ENCODE data around the gene NCBP3.

Gene NCBP3

GRCh38 chr17:3798273-3799180 lies 47.5 kb downstream of the NCBP3 start:
- TF ChIP-seq CTCF (IDR thresholded peaks at IDR 0.05): no peak

- no peak for TF ChIP-seq CTCF (IDR thresholded peaks at IDR 0.05)
These were observed 49.2 kb downstream of the NCBP3 start for GRCh38 chr17:3796822-3797170.

DNA sequence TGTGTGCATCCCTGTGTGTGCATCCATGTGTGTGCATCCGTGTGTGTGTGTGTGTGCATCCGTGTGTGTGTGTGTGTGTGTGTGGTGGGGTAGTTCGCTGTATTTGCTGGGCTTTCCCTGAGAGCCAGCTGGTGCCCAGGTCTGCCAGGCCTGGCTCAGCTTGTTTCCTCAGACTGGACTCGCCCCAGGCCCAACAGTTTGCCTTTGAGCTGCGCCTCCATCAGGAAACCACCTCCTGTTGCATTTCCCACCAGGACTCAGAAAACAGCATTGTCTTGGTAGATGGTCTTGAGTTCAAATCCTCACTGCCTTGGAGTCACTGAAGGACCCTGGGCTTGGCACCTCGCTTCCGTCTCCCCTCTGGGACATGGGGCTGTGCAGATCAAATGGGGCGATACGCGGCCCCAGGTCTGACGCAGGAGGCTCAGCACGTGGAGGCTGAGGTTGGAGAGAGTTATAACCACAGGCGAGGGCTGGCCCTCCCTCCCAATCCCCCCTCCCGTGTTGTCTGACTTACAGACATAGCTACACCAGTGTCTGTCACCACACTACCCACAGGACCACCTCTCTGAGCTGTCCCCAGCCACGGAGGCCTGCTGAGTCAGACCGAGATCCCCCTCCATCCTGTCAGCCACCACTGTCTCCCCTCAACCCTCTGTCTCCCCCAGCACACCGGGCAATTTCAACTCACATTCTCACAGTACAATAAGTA lies 49.8 kb downstream of the NCBP3 start:
- TF ChIP-seq CTCF (IDR thresholded peaks at IDR 0.05): no peak

- no peak for TF ChIP-seq CTCF (IDR thresholded peaks at IDR 0.05)
These were observed 50.5 kb downstream of the NCBP3 start for GRCh38 chr17:3795390-3796102.

DNA sequence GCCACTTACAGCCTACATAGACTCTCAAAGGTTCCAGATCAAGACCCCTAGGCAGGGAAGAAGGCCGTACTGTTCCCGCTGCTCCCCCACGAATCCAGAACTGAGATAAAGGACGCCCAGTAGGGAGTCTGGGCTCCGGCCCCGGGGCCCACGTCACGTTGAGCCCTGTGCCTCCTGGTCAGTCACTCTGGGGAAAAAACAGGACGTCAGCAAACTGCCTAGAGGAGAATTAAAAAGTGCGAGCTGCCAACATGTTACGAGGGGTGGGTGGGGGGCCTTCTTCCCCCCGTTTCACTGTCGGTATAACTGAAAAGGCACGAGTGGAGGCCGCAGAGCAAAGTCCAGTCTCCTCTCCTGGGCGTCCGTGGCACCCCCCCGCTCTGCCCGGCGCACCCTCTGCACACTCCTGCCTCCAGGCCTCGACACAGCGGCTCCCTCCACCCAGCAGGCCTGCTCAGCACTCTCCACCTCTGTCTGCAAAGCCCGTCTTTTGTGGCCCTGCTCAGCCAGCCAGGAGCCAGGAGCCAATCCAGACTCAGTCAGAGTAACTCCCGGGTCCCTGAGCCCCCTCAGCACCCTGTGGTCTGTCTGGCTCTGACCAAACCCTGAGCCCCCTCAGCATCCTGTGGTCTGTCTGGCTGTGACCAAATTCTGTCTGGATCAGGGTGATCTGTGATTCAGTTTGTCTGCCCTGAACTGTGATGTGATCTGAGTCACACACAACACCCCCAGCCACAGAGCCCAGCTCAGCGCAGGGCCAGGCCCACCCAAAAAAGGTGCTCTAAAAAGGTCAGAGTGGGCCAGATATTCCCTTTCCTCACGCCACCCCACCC lies 51.3 kb downstream of the NCBP3 start:
- TF ChIP-seq CTCF (IDR thresholded peaks at IDR 0.05): no peak

- no peak for TF ChIP-seq CTCF (IDR thresholded peaks at IDR 0.05)
These were observed 53.6 kb downstream of the NCBP3 start for GRCh38 chr17:3792481-3792880.

DNA sequence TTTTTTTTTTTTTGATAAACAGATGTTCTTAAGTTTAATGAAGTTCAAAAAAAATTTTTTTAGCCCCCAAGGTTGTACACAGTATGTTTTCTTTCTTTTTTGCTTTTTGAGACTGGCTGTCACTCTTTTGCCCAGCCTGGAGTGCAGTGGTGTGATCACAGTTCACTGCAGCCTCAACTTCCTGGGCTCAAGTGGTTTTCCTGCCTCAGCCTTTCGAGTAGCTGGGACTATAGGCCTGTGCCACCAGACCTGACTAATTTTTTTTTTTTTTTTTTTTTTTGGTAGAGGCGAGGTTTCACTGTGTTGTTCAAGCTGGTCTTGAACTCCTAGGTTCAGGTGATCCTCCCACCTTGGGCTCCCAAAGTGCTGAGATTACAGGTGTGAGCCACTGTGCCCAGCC lies 57.8 kb downstream of the NCBP3 start:
- TF ChIP-seq CTCF (IDR thresholded peaks at IDR 0.05): no peak
